NOMO-1 treated with dmso at 0.1 percent for 144 hours (cell line): ENCODE measurements around the gene ADAM10.
"Not testable (repeated sequence)": the region's sequence is repeated elsewhere in the genome, so short reads cannot be mapped to it uniquely, and the experiment has no call there.

ENCODE experiments used
- DNase-seq: peaks from one replicate; lab custom pipeline; 2025; ENCODE audit not compliant: unreplicated experiment; lab: John Stamatoyannopoulos, UW

ADAM10 gene

DNA sequence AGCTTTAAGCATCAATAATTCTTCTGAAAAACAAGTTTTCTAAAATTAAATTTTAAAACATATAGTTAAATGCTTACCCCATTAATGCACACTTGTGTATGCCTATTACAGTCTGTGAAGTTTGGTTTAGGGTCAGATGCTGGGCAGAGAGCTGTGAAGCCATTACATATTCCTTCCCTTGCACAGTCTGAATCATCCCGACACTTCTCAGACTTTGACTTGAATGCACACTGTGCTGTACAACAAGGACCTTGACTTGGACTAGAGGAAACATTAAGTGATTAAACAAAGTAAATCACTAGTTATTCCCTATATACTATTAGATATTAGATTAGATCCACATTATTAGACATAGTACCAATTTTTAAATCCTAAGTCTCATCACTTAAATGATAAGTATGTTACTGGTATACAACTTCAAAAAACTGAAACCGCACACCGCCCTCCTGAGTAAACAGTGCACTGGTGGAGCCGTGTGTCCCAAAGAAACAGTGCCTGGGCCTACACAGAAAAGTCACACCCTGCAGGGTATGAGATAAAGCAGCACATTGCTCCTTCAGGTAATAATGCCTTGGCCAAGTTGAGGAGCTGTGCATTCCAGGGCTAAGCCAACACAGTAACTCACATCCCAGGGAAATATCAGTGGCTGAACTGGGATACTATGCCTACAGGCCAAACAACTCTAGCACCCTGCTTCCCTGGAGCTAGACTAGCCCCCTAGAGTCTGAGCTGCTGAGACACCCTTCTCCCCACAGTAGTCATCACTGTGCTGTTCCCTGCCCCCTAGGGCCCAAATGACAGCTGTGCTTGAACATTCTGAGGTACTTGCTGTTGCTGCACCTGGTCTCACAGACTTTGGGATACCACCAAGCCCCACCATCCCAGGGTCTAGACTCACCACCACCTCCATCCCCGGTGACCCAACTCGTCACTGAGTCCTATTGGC, 137.5 kb downstream of the ADAM10 start:
- no peak for DNase-seq

DNA sequence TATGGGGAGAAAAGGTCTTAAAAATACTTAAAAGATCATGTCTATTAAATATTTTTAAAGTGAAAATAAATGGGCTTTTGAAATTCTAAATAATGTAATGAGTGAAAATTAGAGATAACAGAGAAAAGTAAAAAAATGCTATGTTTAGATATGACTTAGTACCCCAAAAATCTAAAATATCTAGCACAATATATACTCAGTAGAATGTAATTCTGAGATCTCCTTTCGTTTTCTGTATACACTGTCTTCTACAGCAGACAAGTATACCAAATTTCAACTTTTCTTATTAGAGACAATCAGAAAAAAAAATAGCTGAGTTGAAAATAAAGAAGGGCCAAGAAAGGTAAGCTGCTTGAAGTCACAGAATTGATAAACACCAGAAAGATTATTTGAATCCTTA, 140.8 kb downstream of the ADAM10 start:
- DNase-seq, result no peak

DNA sequence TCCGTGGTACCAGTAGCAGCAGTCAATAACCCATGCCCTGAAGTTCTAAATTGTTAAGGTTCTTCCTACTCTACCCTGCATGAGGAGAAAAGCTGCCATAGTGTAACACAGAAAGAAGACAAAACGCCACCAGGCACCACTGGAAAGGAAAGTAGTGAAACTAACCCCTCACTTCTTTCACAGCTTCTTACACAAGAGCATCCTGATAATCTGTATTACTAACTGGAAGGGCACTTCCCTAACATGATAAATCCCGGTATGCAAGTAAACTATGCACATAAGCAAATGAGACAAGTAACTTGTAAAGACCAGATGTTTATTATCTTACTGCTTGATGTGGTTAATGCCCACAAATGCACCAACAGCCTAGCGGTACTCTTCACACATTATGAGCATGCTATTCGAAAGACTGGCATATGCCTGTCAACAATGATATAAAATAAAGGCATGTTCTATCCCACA, 141.3 kb downstream of the ADAM10 start:
- no peak for DNase-seq

GRCh38 chr15:58606577-58607080, 142.9 kb downstream of the ADAM10 start:
- no peak for DNase-seq

- DNase-seq, result no peak
These were observed 143.5 kb downstream of the ADAM10 start for GRCh38 chr15:58605931-58606530.

DNA sequence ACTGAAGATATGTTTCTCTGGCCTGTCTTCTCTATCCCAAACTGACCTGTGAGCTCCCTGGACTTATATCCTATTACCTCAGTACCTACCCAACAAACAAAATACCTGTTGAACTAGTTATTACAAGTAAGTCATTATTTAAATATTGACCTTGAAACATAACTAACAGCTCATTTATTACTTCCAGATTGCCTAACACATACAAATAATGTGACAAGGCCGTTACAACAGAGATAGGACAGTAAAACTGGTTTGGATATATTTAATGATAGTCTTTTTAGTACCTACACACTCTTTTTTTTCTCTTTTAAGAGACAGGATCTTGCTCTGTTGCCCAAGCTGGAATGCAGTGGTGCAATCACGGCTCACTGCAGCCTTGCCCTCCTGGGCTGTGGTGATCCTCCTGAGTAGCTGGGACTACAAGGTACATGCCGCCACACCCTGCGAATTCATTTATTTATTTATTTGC, 145.0 kb downstream of the ADAM10 start:
- DNase-seq, result no peak

DNA sequence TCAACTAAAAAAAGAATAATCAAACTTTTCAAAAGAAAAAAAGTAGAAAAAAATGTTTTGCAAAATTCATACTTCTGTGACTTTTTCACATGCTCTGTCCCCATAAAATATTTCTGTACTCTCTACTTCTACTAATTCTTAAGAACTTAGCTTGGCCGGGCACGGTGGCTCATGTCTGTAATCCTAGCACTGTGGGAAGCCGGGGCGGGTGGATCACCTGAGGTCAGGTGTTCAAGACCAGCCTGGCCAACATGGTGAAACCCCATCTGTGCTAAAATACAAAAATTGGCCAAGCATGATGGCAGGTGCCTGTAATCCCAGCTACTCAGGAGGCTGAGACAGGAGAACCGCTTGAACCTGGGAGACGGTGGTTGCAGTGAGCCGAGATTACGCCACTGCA, 145.6 kb downstream of the ADAM10 start:
- not testable (repeated sequence) for DNase-seq

DNA sequence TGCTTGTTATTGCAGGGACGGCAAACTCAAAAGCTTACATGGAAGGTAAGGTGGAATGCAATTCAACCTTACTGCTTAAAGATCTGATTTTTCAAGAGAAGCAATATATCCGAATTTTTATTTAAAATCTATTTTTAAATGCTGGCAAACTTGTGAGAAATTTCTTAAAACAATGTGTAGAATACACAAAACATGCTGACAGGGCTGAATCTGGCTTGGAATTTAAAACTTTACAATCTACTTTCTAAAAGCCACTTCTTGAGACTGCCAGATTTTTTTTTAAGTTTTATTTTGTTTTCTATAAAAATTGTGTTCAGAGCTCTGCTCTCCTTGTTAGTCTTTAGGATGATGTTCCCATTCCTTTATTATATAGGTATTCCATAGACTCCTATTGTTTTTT, 146.7 kb downstream of the ADAM10 start:
- DNase-seq, result no peak

- DNase-seq, result no peak
These were observed 150.7 kb downstream of the ADAM10 start for GRCh38 chr15:58598829-58599210.

- no peak for DNase-seq
These were observed 151.3 kb downstream of the ADAM10 start for GRCh38 chr15:58597943-58598828.

DNA sequence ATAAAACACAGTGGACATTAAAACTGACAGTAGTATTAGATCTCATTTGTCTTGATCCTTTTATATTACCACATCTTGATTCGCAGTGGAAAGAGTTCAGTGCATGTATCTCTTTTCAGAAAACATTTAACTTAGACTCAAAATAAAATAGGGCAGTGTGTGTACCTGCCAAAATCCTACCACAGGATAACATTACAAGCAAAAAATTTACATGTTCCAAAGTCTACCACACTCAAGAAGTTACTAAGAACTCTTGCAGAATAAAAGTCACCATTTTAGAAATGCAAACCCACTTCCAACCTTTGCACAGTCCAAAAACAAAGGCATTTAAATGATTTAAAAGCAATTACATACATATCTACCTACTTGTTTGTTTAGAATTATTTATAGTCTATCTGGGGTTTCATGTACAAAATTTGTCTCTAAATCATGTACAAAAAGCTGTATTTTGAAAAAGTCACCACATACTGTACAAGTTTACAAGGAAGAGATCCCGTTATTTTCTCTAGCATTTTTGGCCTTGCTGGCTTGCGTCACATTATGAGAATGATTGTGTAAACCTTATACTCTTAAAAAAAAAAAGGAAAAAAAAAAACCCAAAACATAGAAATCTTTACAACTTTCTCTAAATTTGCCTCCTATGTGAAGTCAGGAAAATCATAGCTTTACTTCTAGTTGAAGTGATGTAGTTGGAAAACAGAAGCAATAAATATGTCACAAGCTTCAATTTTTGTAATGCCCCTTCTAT, 153.8 kb downstream of the ADAM10 start:
- DNase-seq, result no peak

GRCh38 chr15:58594898-58595297, 154.6 kb downstream of the ADAM10 start:
- no peak for DNase-seq

- DNase-seq, result no peak
These were observed 155.6 kb downstream of the ADAM10 start for GRCh38 chr15:58593870-58594269.

DNA sequence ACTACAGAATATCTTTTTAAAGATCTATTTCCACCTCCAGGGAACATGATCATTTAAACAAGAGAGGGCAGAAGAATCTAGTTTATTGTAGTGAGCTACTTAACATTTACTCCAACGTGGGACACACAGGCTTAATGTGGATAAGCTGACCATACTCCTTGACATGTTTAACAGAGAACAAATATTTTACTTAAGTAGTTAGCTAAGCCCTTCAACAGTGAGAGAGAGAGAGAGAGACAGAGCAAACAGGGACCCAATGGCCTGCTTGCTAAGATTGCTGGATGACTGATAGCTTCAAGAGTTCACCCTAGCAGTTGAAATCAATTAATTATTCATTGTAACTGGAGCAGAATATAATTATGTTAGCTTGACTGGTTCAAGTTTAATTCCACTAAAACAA, 158.6 kb downstream of the ADAM10 start:
- DNase-seq, result no peak

GRCh38 chr15:58590236-58590635, 159.3 kb downstream of the ADAM10 start:
- no peak for DNase-seq

DNA sequence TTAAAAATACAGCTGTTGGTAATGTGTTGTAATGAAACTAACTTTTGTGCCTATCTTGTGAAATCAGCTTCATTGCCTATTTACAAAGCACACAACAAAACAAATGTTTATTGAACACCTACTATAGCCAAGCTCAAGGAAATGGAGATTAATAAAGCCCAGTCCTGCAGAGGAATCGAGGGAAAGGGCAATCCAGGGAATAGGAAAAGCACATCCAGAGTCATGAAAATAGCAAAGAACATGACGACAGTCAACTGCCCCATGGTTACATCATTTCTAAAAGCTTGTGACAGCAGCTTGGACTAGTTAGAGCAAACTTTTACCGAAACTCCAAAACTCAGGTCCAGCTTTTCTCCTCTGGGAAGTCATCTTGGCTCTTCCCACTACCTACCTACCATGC, 160.5 kb downstream of the ADAM10 start:
- DNase-seq, result no peak

DNA sequence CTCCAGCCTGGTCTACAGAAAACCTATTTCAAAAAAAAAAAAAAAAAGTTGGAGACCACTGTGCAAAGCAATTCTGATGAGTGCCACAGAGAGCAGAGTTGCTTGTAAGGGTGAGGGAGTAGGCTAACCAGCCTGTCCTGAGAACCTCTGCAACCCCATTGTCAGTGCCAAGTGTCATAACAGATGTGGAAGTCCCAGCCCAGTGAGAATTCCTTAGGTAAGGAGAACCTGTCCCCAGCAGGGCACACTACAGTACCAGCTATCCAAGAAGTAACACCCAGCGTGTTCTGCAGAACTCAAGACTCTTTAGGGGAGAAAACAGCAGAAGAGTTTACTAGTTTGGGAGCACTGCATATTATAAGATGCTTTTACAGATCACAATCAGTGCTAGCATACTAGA, 161.4 kb downstream of the ADAM10 start:
- DNase-seq, result no peak

DNA sequence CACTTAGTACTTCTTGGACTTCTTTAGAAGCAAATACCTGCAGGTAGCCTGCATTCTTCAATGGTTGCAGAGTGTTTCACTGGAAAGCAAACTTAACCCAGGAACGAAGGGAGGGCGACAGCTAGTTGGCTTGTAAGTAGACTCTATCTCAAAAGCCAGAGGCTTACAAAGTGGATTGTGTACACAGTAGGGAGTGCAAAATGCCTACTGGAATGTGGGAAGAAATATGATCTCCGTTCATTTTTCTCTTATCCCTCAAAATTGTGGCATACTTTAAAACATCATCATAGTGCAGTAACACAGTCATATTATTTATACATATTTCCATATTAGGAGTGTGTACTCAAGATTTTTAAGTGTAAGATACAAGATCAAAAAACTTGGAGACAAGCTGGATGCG, 162.0 kb downstream of the ADAM10 start:
- DNase-seq, result no peak

- no peak for DNase-seq
These were observed 163.6 kb downstream of the ADAM10 start for GRCh38 chr15:58585693-58586443.
